Chondrocyte (in vitro differentiated cells): Measurements from ENCODE around the gene TRIM63. TPM values are rescaled to one million over a fixed set of nuclear protein-coding genes. Genes with fewer than 3 reads are reported as not detected.

Experiments
- DNase-seq: peaks from one replicate; pipeline ENCODE4 v3.0.0; 2021; ENCODE audit warnings: mixed read lengths, low spot score
- H3K27ac Mint-ChIP-seq: one replicate; pipeline ENCODE4 v1.8.0; 2021; ENCODE audit warnings: mild to moderate bottlenecking, moderate library complexity, mixed read lengths; ENCODE audit not compliant: unreplicated experiment
- H3K27me3 Mint-ChIP-seq: 2 replicates; pipeline ENCODE4 v1.8.0; 2021; ENCODE audit warnings: low read depth, mixed read lengths
- H3K36me3 Mint-ChIP-seq: 2 replicates; pipeline ENCODE4 v1.8.0; 2021; ENCODE audit warnings: low read depth, mixed read lengths
- H3K4me1 Mint-ChIP-seq: 2 replicates; pipeline ENCODE4 v1.8.0; 2021; ENCODE audit warnings: low read depth, mild to moderate bottlenecking, mixed read lengths
- H3K4me3 Mint-ChIP-seq: one replicate; pipeline ENCODE4 v1.8.0; 2021; ENCODE audit warnings: mild to moderate bottlenecking, moderate library complexity, mixed read lengths; ENCODE audit not compliant: unreplicated experiment
- H3K9me3 Mint-ChIP-seq: 2 replicates; pipeline ENCODE4 v1.8.0; 2021; ENCODE audit warnings: low read depth, mixed read lengths
- total RNA-seq: library from RNA; stranded (reverse); gene quantifications from 3 replicates; pipeline ENCODE4 v1.2.1, GENCODE V29; 2021
- TF ChIP-seq, protein P1 (sequence below): fragments of 200-600 bp; sonication (generic); IDR thresholded peaks from 2 replicates; pipeline ENCODE4 v1.5.0; 2021; ENCODE audit warnings: antibody characterized with exemption, mild to moderate bottlenecking, moderate library complexity

Gene TRIM63
- total RNA-seq, 1 donor from 2014 or later = 0.70 TPM

DNA sequence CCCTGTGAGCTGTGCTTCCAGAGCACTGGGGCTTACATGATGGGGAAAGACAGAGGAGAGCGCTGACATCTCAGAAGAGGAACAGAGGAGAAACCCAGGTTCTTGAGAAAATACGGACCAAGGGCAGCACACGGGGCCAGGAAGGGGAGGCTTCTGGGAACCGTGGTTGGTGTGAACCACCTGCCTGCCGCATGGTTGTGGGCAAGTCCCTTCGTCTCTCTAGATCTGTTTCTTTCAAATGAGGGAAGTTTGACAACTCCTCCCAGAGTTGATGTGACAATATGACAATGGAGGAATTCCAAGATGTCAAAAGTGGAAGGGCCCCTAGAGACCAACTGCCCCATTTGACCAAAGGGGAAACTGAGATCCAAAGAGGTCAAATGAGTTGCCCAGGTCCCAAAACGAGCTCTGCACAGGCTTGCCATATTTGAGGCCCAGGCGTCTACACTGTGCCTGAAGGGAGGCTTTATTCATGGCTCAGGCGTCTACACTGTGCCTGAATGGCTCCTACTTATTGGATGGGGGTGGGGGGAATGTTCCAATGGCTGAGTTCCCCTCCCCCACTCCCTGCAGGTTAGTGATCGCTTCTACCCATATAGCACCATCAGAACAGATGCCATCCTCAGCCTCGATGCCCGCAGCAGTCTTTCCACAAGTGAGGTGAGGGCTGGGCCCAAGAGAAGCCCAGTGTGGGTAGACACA lies 34.6 kb downstream of the TRIM63 start:
- no peak for DNase-seq
- no peaks in the 10 kb centered on the region for H3K9me3 Mint-ChIP-seq
- no peak overlapping the region for H3K27ac Mint-ChIP-seq
- H3K4me3 Mint-ChIP-seq = no peak overlapping the region
- peaks cover 19% of the 10 kb centered on the region for H3K4me1 Mint-ChIP-seq
- H3K36me3 Mint-ChIP-seq = no peaks in the 10 kb centered on the region
- no peaks in the 10 kb centered on the region for H3K27me3 Mint-ChIP-seq
- TF ChIP-seq, protein P1, sequence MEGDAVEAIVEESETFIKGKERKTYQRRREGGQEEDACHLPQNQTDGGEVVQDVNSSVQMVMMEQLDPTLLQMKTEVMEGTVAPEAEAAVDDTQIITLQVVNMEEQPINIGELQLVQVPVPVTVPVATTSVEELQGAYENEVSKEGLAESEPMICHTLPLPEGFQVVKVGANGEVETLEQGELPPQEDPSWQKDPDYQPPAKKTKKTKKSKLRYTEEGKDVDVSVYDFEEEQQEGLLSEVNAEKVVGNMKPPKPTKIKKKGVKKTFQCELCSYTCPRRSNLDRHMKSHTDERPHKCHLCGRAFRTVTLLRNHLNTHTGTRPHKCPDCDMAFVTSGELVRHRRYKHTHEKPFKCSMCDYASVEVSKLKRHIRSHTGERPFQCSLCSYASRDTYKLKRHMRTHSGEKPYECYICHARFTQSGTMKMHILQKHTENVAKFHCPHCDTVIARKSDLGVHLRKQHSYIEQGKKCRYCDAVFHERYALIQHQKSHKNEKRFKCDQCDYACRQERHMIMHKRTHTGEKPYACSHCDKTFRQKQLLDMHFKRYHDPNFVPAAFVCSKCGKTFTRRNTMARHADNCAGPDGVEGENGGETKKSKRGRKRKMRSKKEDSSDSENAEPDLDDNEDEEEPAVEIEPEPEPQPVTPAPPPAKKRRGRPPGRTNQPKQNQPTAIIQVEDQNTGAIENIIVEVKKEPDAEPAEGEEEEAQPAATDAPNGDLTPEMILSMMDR = no peak

DNA sequence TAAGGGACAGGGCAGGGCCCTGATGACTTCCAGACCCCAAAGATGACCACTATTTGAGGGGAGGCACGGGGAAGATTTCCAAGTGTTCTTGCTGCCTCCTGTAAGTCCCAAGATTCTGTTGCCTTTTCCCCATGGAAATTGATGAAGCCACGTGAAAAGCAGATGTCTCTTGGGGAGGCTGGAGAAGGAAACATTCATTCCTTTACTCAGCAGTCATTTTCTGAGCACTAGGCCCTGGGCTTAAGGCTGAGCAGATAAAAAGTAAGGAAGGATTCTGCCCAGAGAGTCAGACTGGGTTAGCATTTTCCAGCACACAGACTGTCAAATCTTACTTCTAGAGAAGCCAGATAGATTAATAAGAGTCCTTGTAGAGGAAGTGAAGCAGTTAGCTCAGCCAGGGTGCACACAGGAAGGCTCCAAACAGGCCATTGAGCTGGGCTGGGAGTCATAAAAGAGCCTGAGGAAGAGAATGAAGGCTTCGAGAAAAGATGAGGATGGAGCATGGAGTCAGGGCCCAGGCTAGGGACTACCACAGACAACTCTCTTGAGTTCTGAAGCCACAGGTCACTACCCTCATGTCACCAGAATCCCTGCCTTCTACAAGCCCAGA lies 35.7 kb downstream of the TRIM63 start:
- no peak overlapping the region for H3K4me3 Mint-ChIP-seq
- DNase-seq = no peak
- no peak overlapping the region for H3K27ac Mint-ChIP-seq
- TF ChIP-seq, protein P1 = no peak
- no peaks in the 10 kb centered on the region for H3K27me3 Mint-ChIP-seq
- H3K4me1 Mint-ChIP-seq = peaks cover 21% of the 10 kb centered on the region
- no peaks in the 10 kb centered on the region for H3K36me3 Mint-ChIP-seq
- H3K9me3 Mint-ChIP-seq = no peaks in the 10 kb centered on the region

DNA sequence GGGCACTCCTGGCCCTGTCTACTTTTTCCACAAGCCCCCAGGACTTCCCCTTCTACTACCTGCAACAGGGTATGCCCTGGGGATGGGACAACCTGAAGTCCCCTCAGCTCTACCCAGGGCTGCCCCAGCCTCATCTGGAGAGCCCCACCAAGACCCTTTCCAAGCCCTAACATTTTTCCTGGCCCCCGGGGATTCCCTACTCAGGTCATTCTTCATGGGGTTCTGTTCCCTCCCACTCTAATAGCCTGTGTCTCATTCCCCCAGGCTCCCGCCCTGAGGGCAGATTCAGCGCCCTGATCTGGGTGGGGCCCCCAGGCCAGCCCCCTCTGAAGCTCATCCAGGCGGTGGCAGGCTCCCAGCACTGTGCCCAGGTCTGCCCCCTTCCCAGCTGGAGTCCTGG lies 36.2 kb downstream of the TRIM63 start:
- Mint-ChIP-seq H3K4me1 (peaks cover 16% of the 10 kb centered on the region), H3K27ac (no peak overlapping the region)

DNA sequence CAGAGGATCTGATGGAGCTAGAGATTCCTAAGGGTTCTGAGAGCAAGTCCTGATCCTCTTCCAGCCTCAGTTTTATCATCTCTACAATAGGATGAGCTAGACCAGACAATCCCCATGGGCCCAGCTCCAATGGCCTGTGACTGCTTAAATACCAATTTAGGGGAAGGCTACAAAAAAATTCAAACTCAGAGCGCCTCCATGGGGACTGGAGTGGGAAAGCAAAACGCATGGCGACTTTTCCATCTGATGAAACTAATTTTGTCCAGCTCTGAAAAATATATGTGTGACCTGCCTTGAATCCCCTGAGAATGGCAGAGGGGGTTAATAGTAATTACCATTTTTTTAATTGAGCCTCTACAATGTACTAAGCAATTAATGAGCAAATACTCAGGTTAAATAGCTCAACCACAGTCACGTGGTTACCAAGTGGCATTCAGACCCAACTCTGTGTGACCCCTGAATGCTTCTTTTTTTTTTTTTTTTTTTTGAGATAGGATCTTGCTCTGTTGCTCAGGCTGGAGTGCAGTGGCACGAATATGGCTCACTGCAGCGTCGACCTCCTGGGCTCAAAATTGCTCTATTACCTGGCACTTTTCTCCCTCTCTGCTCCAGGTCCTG lies 37.5 kb downstream of the TRIM63 start:
- TF ChIP-seq, protein P1 = peak; percentile 42
- Mint-ChIP-seq H3K9me3 (no peaks in the 10 kb centered on the region), H3K36me3 (no peaks in the 10 kb centered on the region), H3K27me3 (no peaks in the 10 kb centered on the region), H3K27ac (no peak overlapping the region), H3K4me3 (no peak overlapping the region), H3K4me1 (peaks cover 9% of the 10 kb centered on the region)
- no peak for DNase-seq

More for the DNA sequence above, 36.2 kb downstream of the TRIM63 start:
- Mint-ChIP-seq H3K4me3 (no peak overlapping the region), H3K36me3 (no peaks in the 10 kb centered on the region), H3K27me3 (no peaks in the 10 kb centered on the region), H3K9me3 (no peaks in the 10 kb centered on the region)
- TF ChIP-seq, protein P1 = no peak
- no peak for DNase-seq

DNA sequence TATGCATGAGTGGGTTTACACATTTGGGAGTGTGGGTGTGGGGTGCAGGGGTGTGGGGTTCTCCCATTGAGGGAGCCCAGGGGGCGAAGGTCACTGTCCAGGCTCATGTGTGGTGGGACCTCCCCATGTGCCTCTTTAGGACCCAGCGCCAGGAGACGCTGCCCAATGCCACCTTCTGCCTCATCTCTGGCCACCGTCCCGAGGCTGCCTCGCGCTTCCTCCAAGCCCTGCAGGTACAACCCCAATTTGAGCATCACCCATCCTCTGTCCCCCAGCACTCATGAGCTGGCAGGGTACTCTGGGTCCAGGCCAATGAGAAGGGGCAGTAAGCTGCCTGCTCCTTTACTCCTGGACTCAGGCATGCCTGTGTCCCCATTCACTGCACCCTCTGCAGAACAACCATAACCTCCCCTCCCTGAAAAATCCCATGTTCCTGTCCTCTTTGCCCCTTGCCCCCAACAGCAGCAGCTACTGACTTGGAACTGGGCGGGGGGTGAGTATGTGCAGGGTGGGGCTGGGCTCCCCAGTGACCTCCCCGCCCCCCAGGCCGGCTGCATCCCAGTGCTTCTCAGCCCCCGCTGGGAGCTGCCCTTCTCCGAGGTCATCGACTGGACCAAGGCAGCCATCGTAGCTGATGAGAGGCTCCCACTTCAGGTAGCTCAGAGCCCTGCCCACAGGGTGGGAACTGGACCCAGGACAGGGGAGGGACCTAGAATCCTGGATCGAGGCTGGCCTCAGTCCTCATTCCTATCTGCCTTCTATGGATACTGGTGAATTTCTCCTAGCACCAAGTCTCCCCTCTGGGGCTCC lies 38.2 kb downstream of the TRIM63 start:
- TF ChIP-seq, protein P1 = no peak
- Mint-ChIP-seq H3K27me3 (no peaks in the 10 kb centered on the region), H3K4me1 (peaks cover 8% of the 10 kb centered on the region), H3K4me3 (no peak overlapping the region), H3K36me3 (no peaks in the 10 kb centered on the region), H3K27ac (no peak overlapping the region), H3K9me3 (no peaks in the 10 kb centered on the region)
- no peak for DNase-seq
